H9 (cell line): ENCODE data around the gene PRKAG2. TPM values are rescaled to one million over a fixed set of nuclear protein-coding genes. Genes with fewer than 3 reads are reported as not detected.

Source experiments
- DNase-seq: peaks from one replicate; pipeline ENCODE4 v3.0.0-alpha.2; 2017
- H2AFZ ChIP-seq: one replicate; pipeline ENCODE4 v1.6.1; 2013; ENCODE audit warnings: mild to moderate bottlenecking, low read length, control low read depth, moderate library complexity
- H2AK5ac ChIP-seq: 2 replicates; pipeline ENCODE4 v1.6.1; 2013; ENCODE audit warnings: low read length, control low read depth, mixed read lengths; ENCODE audit not compliant: insufficient read length
- H2BK120ac ChIP-seq: one replicate; pipeline ENCODE4 v1.6.1; 2013; ENCODE audit warnings: low read depth, mild to moderate bottlenecking, low read length, control low read depth, inconsistent platforms; ENCODE audit not compliant: poor library complexity, severe bottlenecking
- H2BK12ac ChIP-seq: 2 replicates; pipeline ENCODE4 v1.6.1; 2013; ENCODE audit warnings: low read length, control low read depth, mixed read lengths, low read depth; ENCODE audit not compliant: insufficient read length
- H2BK15ac ChIP-seq: 2 replicates; pipeline ENCODE4 v1.6.1; 2013; ENCODE audit warnings: low read depth, low read length, control low read depth
- H2BK20ac ChIP-seq: one replicate; pipeline ENCODE4 v1.6.1; 2013; ENCODE audit warnings: low read depth, mild to moderate bottlenecking, low read length, control low read depth, inconsistent platforms; ENCODE audit not compliant: poor library complexity, severe bottlenecking
- H2BK5ac ChIP-seq: 2 replicates; pipeline ENCODE4 v1.6.1; 2013; ENCODE audit warnings: low read length, control low read depth, mixed read lengths; ENCODE audit not compliant: insufficient read length
- H3K14ac ChIP-seq: 2 replicates; pipeline ENCODE4 v1.6.1; 2013; ENCODE audit warnings: low read length, control low read depth; ENCODE audit not compliant: insufficient read depth
- H3K18ac ChIP-seq: 2 replicates; pipeline ENCODE4 v1.6.1; 2013; ENCODE audit warnings: low read depth, mild to moderate bottlenecking, mixed read lengths, low read length, control low read depth; ENCODE audit not compliant: insufficient read length
- H3K23ac ChIP-seq: 2 replicates; pipeline ENCODE4 v1.6.1; 2013; ENCODE audit warnings: low read length, control low read depth, mixed read lengths, low read depth; ENCODE audit not compliant: insufficient read length
- H3K23me2 ChIP-seq: 2 replicates; pipeline ENCODE4 v1.6.1; 2013; ENCODE audit warnings: low read depth, mild to moderate bottlenecking, mixed read lengths, low read length, control low read depth; ENCODE audit not compliant: insufficient read length, poor library complexity, severe bottlenecking
- H3K27ac ChIP-seq: 2 replicates; pipeline ENCODE4 v1.5.1; 2013; ENCODE audit warnings: low read length, control low read depth, mixed read lengths, low read depth; ENCODE audit not compliant: insufficient read length
- H3K27me3 ChIP-seq: 2 replicates; pipeline ENCODE4 v1.6.1; 2013; ENCODE audit warnings: low read length, control low read depth, inconsistent platforms; ENCODE audit not compliant: insufficient read depth
- H3K4ac ChIP-seq: 2 replicates; pipeline ENCODE4 v1.6.1; 2013; ENCODE audit warnings: low read depth, mild to moderate bottlenecking, control low read depth, inconsistent platforms, low read length, moderate library complexity
- H3K4me1 ChIP-seq: 2 replicates; pipeline ENCODE4 v1.6.1; 2013; ENCODE audit warnings: low read length, control low read depth, inconsistent platforms; ENCODE audit not compliant: insufficient read depth
- H3K4me2 ChIP-seq: 2 replicates; pipeline ENCODE4 v1.6.1; 2013; ENCODE audit warnings: low read length, control low read depth, mixed read lengths; ENCODE audit not compliant: insufficient read length, insufficient read depth
- H3K56ac ChIP-seq: 2 replicates; pipeline ENCODE4 v1.6.1; 2013; ENCODE audit warnings: low read depth, mild to moderate bottlenecking, mixed read lengths, low read length, control low read depth; ENCODE audit not compliant: insufficient read length
- H3K79me1 ChIP-seq: 2 replicates; pipeline ENCODE4 v1.6.1; 2013; ENCODE audit warnings: low read depth, mild to moderate bottlenecking, moderate library complexity, low read length, control low read depth, inconsistent platforms; ENCODE audit not compliant: insufficient read depth, poor library complexity, severe bottlenecking
- H3K79me2 ChIP-seq: 2 replicates; pipeline ENCODE4 v1.6.1; 2013; ENCODE audit warnings: low read length, control low read depth, inconsistent platforms; ENCODE audit not compliant: insufficient read depth
- H3K9ac ChIP-seq: 2 replicates; pipeline ENCODE4 v1.6.1; 2013; ENCODE audit warnings: low read length, control low read depth, mixed read lengths; ENCODE audit not compliant: insufficient read length; ENCODE audit errors: extremely low read depth
- H3K9me3 ChIP-seq: one replicate; pipeline ENCODE4 v1.6.1; 2013; ENCODE audit warnings: low read depth, low read length, inconsistent platforms; ENCODE audit not compliant: control insufficient read depth
- H3T11ph ChIP-seq: one replicate; pipeline ENCODE4 v1.6.1; 2013; ENCODE audit warnings: mild to moderate bottlenecking, low read length, control low read depth, inconsistent platforms
- H4K20me1 ChIP-seq: one replicate; pipeline ENCODE4 v1.6.1; 2013; ENCODE audit not compliant: control insufficient read depth, insufficient read length, insufficient read depth
- H4K5ac ChIP-seq: 2 replicates; pipeline ENCODE4 v1.6.1; 2013; ENCODE audit warnings: low read depth, mild to moderate bottlenecking, mixed read lengths, low read length, control low read depth; ENCODE audit not compliant: insufficient read length
- H4K8ac ChIP-seq: replicated peaks from 2 replicates; pipeline ENCODE4 v1.6.1; 2013; ENCODE audit warnings: low read length, control low read depth, mixed read lengths, low read depth; ENCODE audit not compliant: insufficient read length
- H4K91ac ChIP-seq: 2 replicates; pipeline ENCODE4 v1.6.1; 2013; ENCODE audit warnings: low read depth, mild to moderate bottlenecking, moderate library complexity, mixed read lengths, low read length, control low read depth; ENCODE audit not compliant: insufficient read length
- H3K27ac Mint-ChIP-seq, 3 experiments: 2 replicates in 2 of 3; 3 replicates in 1 of 3; pipeline ENCODE4 v1.8.0; 2020 to 2021; ENCODE audit warnings: mixed read lengths in 3 of 3, mild to moderate bottlenecking in 1 of 3, moderate library complexity in 1 of 3
- H3K27me3 Mint-ChIP-seq: 2 replicates; pipeline ENCODE4 v1.8.0; 2021; ENCODE audit warnings: low read depth, mild to moderate bottlenecking, moderate library complexity, mixed read lengths
- H3K36me3 Mint-ChIP-seq, 3 experiments: 2 replicates in 2 of 3; 3 replicates in 1 of 3; pipeline ENCODE4 v1.8.0; 2020 to 2021; ENCODE audit warnings: low read depth in 3 of 3, mixed read lengths in 3 of 3; ENCODE audit not compliant: insufficient read depth in 1 of 3
- H3K4me1 Mint-ChIP-seq, 2 experiments: 2 replicates each; pipeline ENCODE4 v1.8.0; 2020; ENCODE audit warnings: mixed read lengths in 2 of 2
- H3K4me3 Mint-ChIP-seq, 2 experiments: 2 replicates in 1 of 2; 3 replicates in 1 of 2; pipeline ENCODE4 v1.8.0; 2020 to 2021; ENCODE audit warnings: mild to moderate bottlenecking in 2 of 2, mixed read lengths in 2 of 2, moderate library complexity in 1 of 2
- H3K9me3 Mint-ChIP-seq, 2 experiments: 2 replicates in 1 of 2; 3 replicates in 1 of 2; pipeline ENCODE4 v1.8.0; 2020; ENCODE audit warnings: mild to moderate bottlenecking in 2 of 2, mixed read lengths in 2 of 2, moderate library complexity in 1 of 2
- CTCF ChIP-seq: fragments of 200-600 bp; sonication (generic); conservative IDR thresholded peaks from 3 replicates; pipeline ENCODE4 v1.8.0; 2021; ENCODE audit warnings: antibody characterized with exemption, mild to moderate bottlenecking
- total RNA-seq: library from RNA; stranded (reverse); gene quantifications from 2 replicates; pipeline ENCODE4 v1.2.1, GENCODE V29; 2021

PRKAG2 gene
- total RNA-seq, 1 experiment from 2014 or later = 11.8 TPM

- Histone ChIP-seq H4K8ac (no peak overlapping the region), H3K4me2 (no peak overlapping the region), H3K23ac (no peak overlapping the region), H3T11ph (no peak overlapping the region), H3K79me2 (no peaks in the 10 kb centered on the region), H2AK5ac (no peak overlapping the region), H4K91ac (no peak overlapping the region), H3K4me1 (no peaks in the 10 kb centered on the region; the same call in 1 of the 2 replicates), H2BK20ac (no peak overlapping the region), H3K9me3 (no peaks in the 10 kb centered on the region), H3K79me1 (no peaks in the 10 kb centered on the region), H3K4ac (no peak overlapping the region), H3K56ac (no peak overlapping the region), H2AFZ (no peak overlapping the region), H4K20me1 (no peaks in the 10 kb centered on the region), H3K18ac (no peak overlapping the region), H2BK120ac (no peak overlapping the region), H2BK12ac (no peak overlapping the region), H4K5ac (no peak overlapping the region), H3K27me3 (no peaks in the 10 kb centered on the region), H3K23me2 (no peaks in the 10 kb centered on the region), H2BK5ac (no peak overlapping the region), H2BK15ac (no peak overlapping the region), H3K14ac (no peak overlapping the region), H3K9ac (no peak overlapping the region), H3K27ac (no peak overlapping the region)
- Mint-ChIP-seq H3K4me3 (no peak overlapping the region), H3K36me3 (no peaks in the 10 kb centered on the region), H3K27ac (no peak overlapping the region), H3K27me3 (peaks cover 9% of the 10 kb centered on the region), H3K4me1 (peaks cover 5 to 8% of the 10 kb centered on the region in 2 experiments), H3K9me3 (no peaks in the 10 kb centered on the region)
- no peak for TF ChIP-seq CTCF
- no peak for DNase-seq
Observed at GRCh38 chr7:151544183-151544582, 332.7 kb downstream of the PRKAG2 start.
